HepG2 (cell line): ENCODE data around the gene BRD1. TPM values are rescaled to one million over a fixed set of nuclear protein-coding genes. Genes with fewer than 3 reads are reported as not detected.

Experiments
- ATAC-seq: fragments of 200-7000 bp; cut with Tn5 transposase; 3 replicates; pipeline ENCODE4 v1.9.1; 2020; ENCODE audit warnings: mild to moderate bottlenecking, moderate library complexity
- BruUV-seq: library from RNA; stranded (reverse); fragments of 400-500 nt; replicated peaks from 2 replicates; lab custom pipeline; 2021; lab: Mats Ljungman, UMichigan
- CTCF ChIA-PET: fragments of 300-600 bp; formaldehyde crosslinking; extraction: SDS; loops from one replicate; lab custom pipeline; 2021; ENCODE audit warnings: low total read pairs, inconsistent platforms, low intra/inter-chr PET ratio; lab: Yijun Ruan, JAX
- POLR2A ChIA-PET: fragments of 350-600 bp; sonication (Branson Sonifier 250); formaldehyde crosslinking; loops from one replicate; lab custom pipeline; 2020; ENCODE audit warnings: antibody characterized with exemption, inconsistent platforms; lab: Yijun Ruan, JAX
- DNase-seq: peaks from one replicate; pipeline ENCODE4 v3.0.0-alpha.2; 2015; ENCODE audit warnings: low spot score
- FAIRE-seq: peaks from 3 replicates; lab custom pipeline; 2011; peaks lifted over from hg19 to GRCh38; lab: Jason Lieb, UNC
- H2AFZ ChIP-seq: one replicate; pipeline ENCODE4 v1.6.1; 2011; ENCODE audit warnings: low read length, inconsistent platforms
- H3K27ac ChIP-seq: fragments of 300-600 bp; 3 replicates; pipeline ENCODE4 v1.8.0; 2011; ENCODE audit warnings: mixed run types, mild to moderate bottlenecking, mixed read lengths, low read length, inconsistent platforms; ENCODE audit not compliant: insufficient read depth; ENCODE audit errors: extremely low read length
- H3K27me3 ChIP-seq, 2 experiments: fragments of 200-600 bp in 1 of 2; 2 replicates in 1 of 2; 3 replicates in 1 of 2; pipeline versions ENCODE4 v1.6.0 to v1.8.0; 2011; ENCODE audit warnings: low read length in 2 of 2, mild to moderate bottlenecking in 2 of 2, moderate library complexity in 2 of 2, inconsistent platforms in 1 of 2; ENCODE audit not compliant: insufficient read depth in 2 of 2, control insufficient read depth in 1 of 2
- H3K36me3 ChIP-seq, 2 experiments: fragments of 200-600 bp in 1 of 2; replicated peaks in 1 of 2; 2 replicates in 1 of 2; 3 replicates in 1 of 2; pipeline versions ENCODE4 v1.5.1 to v1.8.0; 2011; ENCODE audit warnings: low read length in 2 of 2, inconsistent platforms in 1 of 2; ENCODE audit not compliant: insufficient read depth in 2 of 2, control insufficient read depth in 1 of 2
- H3K4me1 ChIP-seq: 2 replicates; pipeline ENCODE4 v1.5.1; 2012; ENCODE audit warnings: low read length, inconsistent platforms; ENCODE audit not compliant: insufficient read depth
- H3K4me2 ChIP-seq: 2 replicates; pipeline ENCODE4 v1.6.0; 2011; ENCODE audit warnings: low read depth, low read length, inconsistent platforms
- H3K4me3 ChIP-seq, 3 experiments: fragments of 200-600 bp in 1 of 3; sonication (generic), shearing (Covaris generic) in 1 of 3; replicated peaks in 1 of 3; 2 replicates each; pipeline ENCODE4 v1.5.1; 2011 to 2016; ENCODE audit warnings: low read length in 3 of 3, inconsistent platforms in 2 of 3, low read depth in 2 of 3, mild to moderate bottlenecking in 2 of 3, control low read depth in 1 of 3, mixed read lengths in 1 of 3; ENCODE audit not compliant: insufficient read depth in 1 of 3
- H3K79me2 ChIP-seq: one replicate; pipeline ENCODE4 v1.6.1; 2011; ENCODE audit warnings: low read length, inconsistent platforms; ENCODE audit not compliant: insufficient read depth
- H3K9ac ChIP-seq: 2 replicates; pipeline ENCODE4 v1.6.0; 2011; ENCODE audit warnings: mild to moderate bottlenecking, low read depth, low read length, inconsistent platforms; ENCODE audit not compliant: insufficient read depth
- H3K9me3 ChIP-seq: 2 replicates; pipeline ENCODE4 v1.5.1; 2012; ENCODE audit warnings: mild to moderate bottlenecking, low read length
- H4K20me1 ChIP-seq: 2 replicates; pipeline ENCODE4 v1.6.0; 2011; ENCODE audit warnings: inconsistent platforms, mild to moderate bottlenecking, low read length, moderate library complexity; ENCODE audit not compliant: insufficient read depth
- CC2D1A ChIP-seq: sonication (generic); formaldehyde crosslinking; IDR thresholded peaks from 2 replicates; pipeline ENCODE4 v1.8.1; 2023; ENCODE audit warnings: mild to moderate bottlenecking, missing genetic modification reagents
- CHD2 ChIP-seq: IDR thresholded peaks from 2 replicates; pipeline ENCODE4 v1.6.1; 2011; ENCODE audit warnings: low read depth, low read length, improper control_type of control experiment
- EED ChIP-seq: sonication (generic); formaldehyde crosslinking; IDR thresholded peaks from 2 replicates; pipeline ENCODE4 v1.5.0; 2020; ENCODE audit warnings: mild to moderate bottlenecking, missing genetic modification reagents
- HHEX ChIP-seq: IDR thresholded peaks from 2 replicates; pipeline ENCODE4 v1.6.1; 2016; ENCODE audit warnings: control low read depth
- HNRNPK ChIP-seq: fragments of 200-400 bp; formaldehyde crosslinking; IDR thresholded peaks from 2 replicates; pipeline ENCODE4 v1.6.1; 2018; ENCODE audit warnings: low read length, low read depth, moderate library complexity, mild to moderate bottlenecking; ENCODE audit not compliant: poor library complexity, severe bottlenecking
- NFE2L2 ChIP-seq: fragments of 150-350 bp; IDR thresholded peaks from 2 replicates; pipeline ENCODE4 v1.6.1; 2014; ENCODE audit warnings: low read length
- RBM39 ChIP-seq: fragments of 200-400 bp; formaldehyde crosslinking; IDR thresholded peaks from one replicate; pipeline ENCODE4 v1.6.1; 2018; ENCODE audit warnings: antibody characterized with exemption, mild to moderate bottlenecking, low read depth, low read length; ENCODE audit not compliant: poor library complexity, severe bottlenecking
- TCF12 ChIP-seq, 2 experiments: fragments of 450-650 bp in 1 of 2; sonication (generic) in 1 of 2; formaldehyde crosslinking in 1 of 2; IDR thresholded peaks; 2 replicates each; pipeline versions ENCODE4 v1.6.1 to v1.8.0; 2017 to 2022; ENCODE audit warnings: antibody characterized with exemption in 1 of 2, mild to moderate bottlenecking in 1 of 2, missing genetic modification reagents in 1 of 2, moderate library complexity in 1 of 2
- ZBTB3 ChIP-seq: sonication (generic); formaldehyde crosslinking; IDR thresholded peaks from 2 replicates; pipeline ENCODE4 v1.4.0; 2020; ENCODE audit warnings: low read depth, mild to moderate bottlenecking, moderate library complexity, missing genetic modification reagents, borderline replicate concordance
- ZNF430 ChIP-seq: sonication (generic); formaldehyde crosslinking; IDR thresholded peaks from 2 replicates; pipeline ENCODE4 v1.9.0; 2021; ENCODE audit warnings: mild to moderate bottlenecking, missing genetic modification reagents
- ZNF546 ChIP-seq: sonication (generic); formaldehyde crosslinking; conservative IDR thresholded peaks from 2 replicates; pipeline ENCODE4 v1.8.1; 2023; ENCODE audit warnings: mild to moderate bottlenecking, missing genetic modification reagents
- ZNF652 ChIP-seq: IDR thresholded peaks from 2 replicates; pipeline ENCODE4 v1.6.1; 2016; ENCODE audit warnings: low read depth, borderline replicate concordance
- WGBS: methylation state at CpG from one replicate; pipeline ENCODE4 v1.1.6; 2017; ENCODE audit warnings: low lambda C conversion rate; 5-methylcytosine and 5-hydroxymethylcytosine counted together
- in situ Hi-C: cut with HindIII; loops from 2 replicates; pipeline ENCODE4 v1.10.0; 2017; ENCODE audit warnings: low pct_unique_long_range_greater_than_20kb; ENCODE audit not compliant: extremely low pct_ligation_motif_present
- intact Hi-C: fragments of 100-400 bp; cut with micrococcal nuclease; formaldehyde crosslinking; loops from one replicate; pipeline ENCODE4 v1.10.0; 2022; ENCODE audit not compliant: unreplicated experiment
- polyA plus RNA-seq, 8 experiments: library from polyadenylated mRNA; depleted of rRNA in 3 of 8; stranded (reverse) in 7 of 8; unstranded in 1 of 8; fragments of >200 nt; fragmentation: Illumina TruSeq in 4 of 8; extraction: Trizol in 4 of 8; gene quantifications; 2 replicates each; pipeline versions ENCODE4 v1.2.1 to v1.2.3, GENCODE V29; 2011 to 2016; ENCODE audit warnings: low read depth in 4 of 8, missing spikeins in 1 of 8, mixed read lengths in 1 of 8; ENCODE audit not compliant: insufficient read depth in 1 of 8
- total RNA-seq, 5 experiments: library from RNA; depleted of rRNA; stranded (reverse); fragments of >200 nt; fragmentation: Illumina TruSeq; extraction: Trizol; gene quantifications; 2 replicates each; pipeline ENCODE4 v1.2.3, GENCODE V29; 2016; ENCODE audit warnings: low read depth in 1 of 5
- TF ChIP-seq, protein P1 (sequence below): sonication (generic); formaldehyde crosslinking; IDR thresholded peaks from 2 replicates; pipeline ENCODE4 v1.5.1; 2020; ENCODE audit warnings: missing genetic modification reagents, mild to moderate bottlenecking, borderline replicate concordance
- TF ChIP-seq, protein P2 (sequence below): sonication (generic); formaldehyde crosslinking; IDR thresholded peaks from 2 replicates; pipeline ENCODE4 v1.5.0; 2020; ENCODE audit warnings: missing genetic modification reagents, mild to moderate bottlenecking, borderline replicate concordance
- TF ChIP-seq, protein P3 (sequence below): sonication (generic); formaldehyde crosslinking; IDR thresholded peaks from 2 replicates; pipeline ENCODE4 v1.4.0; 2020; ENCODE audit warnings: missing genetic modification reagents, low read depth, mild to moderate bottlenecking, borderline replicate concordance
- TF ChIP-seq, protein P4 (sequence below): sonication (generic); formaldehyde crosslinking; IDR thresholded peaks from 2 replicates; pipeline ENCODE4 v1.5.1; 2020; ENCODE audit warnings: mild to moderate bottlenecking, missing genetic modification reagents, borderline replicate concordance

The BRD1 gene
- total and polyA plus RNA-seq, 2 of the 13 experiments (the other 11 are each of a cell fraction or from before 2014, with no cell fraction given), result 5.1 to 12.0 TPM

DNA sequence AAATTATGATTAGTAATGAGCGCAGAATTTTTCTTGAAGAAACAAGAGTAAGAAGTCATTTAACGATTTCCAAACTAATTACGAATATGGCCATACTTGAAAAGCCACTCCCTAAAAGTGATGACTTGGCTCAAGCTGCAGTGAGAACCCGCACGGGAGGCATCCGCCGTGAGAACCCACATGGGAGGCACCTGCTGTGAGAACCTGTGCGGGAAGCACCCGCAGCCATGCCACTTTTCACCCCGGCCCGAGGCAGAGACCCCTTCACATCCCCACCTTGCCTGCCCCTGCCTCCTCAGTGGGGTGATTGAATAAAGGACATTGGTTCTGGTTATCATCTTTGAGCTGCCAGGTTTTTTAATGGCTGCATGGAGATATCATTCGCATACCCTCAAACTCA is 89.7 kb downstream of the BRD1 start (continued):
- TF ChIP-seq HNRNPK, result no peak
- no peak for TF ChIP-seq ZNF546 (CRISPR knock-in tag)
- TF ChIP-seq ZBTB3 (CRISPR knock-in tag), result no peak
- TF ChIP-seq, protein P1, sequence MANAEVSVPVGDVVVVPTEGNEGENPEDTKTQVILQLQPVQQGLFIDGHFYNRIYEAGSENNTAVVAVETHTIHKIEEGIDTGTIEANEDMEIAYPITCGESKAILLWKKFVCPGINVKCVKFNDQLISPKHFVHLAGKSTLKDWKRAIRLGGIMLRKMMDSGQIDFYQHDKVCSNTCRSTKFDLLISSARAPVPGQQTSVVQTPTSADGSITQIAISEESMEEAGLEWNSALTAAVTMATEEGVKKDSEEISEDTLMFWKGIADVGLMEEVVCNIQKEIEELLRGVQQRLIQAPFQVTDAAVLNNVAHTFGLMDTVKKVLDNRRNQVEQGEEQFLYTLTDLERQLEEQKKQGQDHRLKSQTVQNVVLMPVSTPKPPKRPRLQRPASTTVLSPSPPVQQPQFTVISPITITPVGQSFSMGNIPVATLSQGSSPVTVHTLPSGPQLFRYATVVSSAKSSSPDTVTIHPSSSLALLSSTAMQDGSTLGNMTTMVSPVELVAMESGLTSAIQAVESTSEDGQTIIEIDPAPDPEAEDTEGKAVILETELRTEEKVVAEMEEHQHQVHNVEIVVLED (CRISPR knock-in tag), result no peak

DNA sequence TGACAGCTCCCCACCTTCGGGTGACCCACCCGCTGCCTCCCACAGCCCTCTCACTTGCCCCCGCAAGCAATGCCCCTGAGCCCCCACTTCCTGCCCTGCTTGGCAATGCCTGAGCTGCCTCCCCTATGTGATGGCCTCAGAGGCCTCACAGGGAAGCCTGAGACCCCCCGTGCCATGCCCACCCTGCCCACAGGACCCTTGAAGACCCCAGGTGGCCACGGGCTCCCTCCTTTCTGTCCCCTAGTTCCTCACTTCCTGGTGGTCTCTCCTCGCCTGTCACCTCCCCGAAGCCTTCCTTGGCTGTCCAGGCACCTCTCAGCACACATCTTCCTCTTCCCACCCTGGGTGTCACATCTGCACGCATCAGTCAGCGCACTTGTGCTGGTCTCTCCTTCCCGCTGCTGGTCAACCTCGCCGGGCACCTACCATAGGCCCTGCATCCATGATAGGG is 90.5 kb downstream of the BRD1 start:
- WGBS, result 17% methylated on average over 12 of the region's 12 CpGs
- in situ Hi-C loops, result no loop called here
- Histone ChIP-seq H2AFZ (no peak overlapping the region), H3K9me3 (no peaks in the 10 kb centered on the region), H3K4me1 (no peaks in the 10 kb centered on the region), H3K36me3 (no peaks in the 10 kb centered on the region), H3K9ac (no peak overlapping the region), H3K27ac (no peak overlapping the region), H3K4me3 (no peak overlapping the region)
- POLR2A ChIA-PET, result no interaction called here
- intact Hi-C loops, result no loop called here
- no peak for FAIRE-seq
- no peak for ATAC-seq
- TF ChIP-seq CC2D1A (CRISPR knock-in tag) (no peak), RBM39 (no peak), NFE2L2 (no peak), ZNF430 (CRISPR knock-in tag) (no peak), EED (CRISPR knock-in tag) (no peak), ZNF652 (CRISPR knock-in tag) (no peak), HHEX (CRISPR knock-in tag) (no peak), TCF12 (IDR thresholded peaks at IDR 0.05) (no peak), TCF12 (CRISPR knock-in tag; IDR thresholded peaks at IDR 0.05) (no peak), CHD2 (no peak)
- TF ChIP-seq, protein P2, sequence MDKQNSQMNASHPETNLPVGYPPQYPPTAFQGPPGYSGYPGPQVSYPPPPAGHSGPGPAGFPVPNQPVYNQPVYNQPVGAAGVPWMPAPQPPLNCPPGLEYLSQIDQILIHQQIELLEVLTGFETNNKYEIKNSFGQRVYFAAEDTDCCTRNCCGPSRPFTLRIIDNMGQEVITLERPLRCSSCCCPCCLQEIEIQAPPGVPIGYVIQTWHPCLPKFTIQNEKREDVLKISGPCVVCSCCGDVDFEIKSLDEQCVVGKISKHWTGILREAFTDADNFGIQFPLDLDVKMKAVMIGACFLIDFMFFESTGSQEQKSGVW (CRISPR knock-in tag), result no peak
- TF ChIP-seq, protein P3, sequence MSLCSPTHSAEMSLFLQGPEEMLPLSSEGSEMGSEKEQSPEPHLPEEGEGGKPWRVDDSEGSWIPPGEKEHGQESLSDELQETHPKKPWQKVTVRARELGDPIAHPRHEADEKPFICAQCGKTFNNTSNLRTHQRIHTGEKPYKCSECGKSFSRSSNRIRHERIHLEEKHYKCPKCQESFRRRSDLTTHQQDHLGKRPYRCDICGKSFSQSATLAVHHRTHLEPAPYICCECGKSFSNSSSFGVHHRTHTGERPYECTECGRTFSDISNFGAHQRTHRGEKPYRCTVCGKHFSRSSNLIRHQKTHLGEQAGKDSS (CRISPR knock-in tag), result no peak
- TF ChIP-seq, protein P4, sequence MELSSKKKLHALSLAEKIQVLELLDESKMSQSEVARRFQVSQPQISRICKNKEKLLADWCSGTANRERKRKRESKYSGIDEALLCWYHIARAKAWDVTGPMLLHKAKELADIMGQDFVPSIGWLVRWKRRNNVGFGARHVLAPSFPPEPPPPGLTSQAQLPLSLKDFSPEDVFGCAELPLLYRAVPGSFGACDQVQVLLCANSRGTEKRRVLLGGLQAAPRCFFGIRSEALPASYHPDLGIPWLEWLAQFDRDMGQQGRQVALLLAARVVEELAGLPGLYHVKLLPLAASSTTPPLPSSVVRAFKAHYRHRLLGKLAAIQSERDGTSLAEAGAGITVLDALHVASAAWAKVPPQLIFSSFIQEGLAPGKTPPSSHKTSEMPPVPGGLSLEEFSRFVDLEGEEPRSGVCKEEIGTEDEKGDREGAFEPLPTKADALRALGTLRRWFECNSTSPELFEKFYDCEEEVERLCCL (CRISPR knock-in tag), result no peak
- TF ChIP-seq, all 625 proteins: peak for 0
- CTCF ChIA-PET, result no interaction called here
- Histone ChIP-seq H4K20me1 (0 out of 2 replicates have a peak, but pooled peaks cover 3% of the 10 kb centered on the region), H3K27me3 (peaks cover 0 to 45% of the 10 kb centered on the region in 2 experiments; a peak in 1 of 5 replicates), H3K4me2 (no peak overlapping the region), H3K79me2 (no peaks in the 10 kb centered on the region)
- DNase-seq, result no peak
- no TSS peak for BruUV-seq
